ENCODE results near the gene NHEJ1. TPM values are rescaled to one million over a fixed set of nuclear protein-coding genes. Genes with fewer than 3 reads are reported as not detected.

NHEJ1 gene
- total and polyA plus RNA-seq, 2 of the 13 experiments (the other 11 are each of a cell fraction or from before 2014, with no cell fraction given) = 30.0 to 30.7 TPM

- TF ChIP-seq, protein P1, sequence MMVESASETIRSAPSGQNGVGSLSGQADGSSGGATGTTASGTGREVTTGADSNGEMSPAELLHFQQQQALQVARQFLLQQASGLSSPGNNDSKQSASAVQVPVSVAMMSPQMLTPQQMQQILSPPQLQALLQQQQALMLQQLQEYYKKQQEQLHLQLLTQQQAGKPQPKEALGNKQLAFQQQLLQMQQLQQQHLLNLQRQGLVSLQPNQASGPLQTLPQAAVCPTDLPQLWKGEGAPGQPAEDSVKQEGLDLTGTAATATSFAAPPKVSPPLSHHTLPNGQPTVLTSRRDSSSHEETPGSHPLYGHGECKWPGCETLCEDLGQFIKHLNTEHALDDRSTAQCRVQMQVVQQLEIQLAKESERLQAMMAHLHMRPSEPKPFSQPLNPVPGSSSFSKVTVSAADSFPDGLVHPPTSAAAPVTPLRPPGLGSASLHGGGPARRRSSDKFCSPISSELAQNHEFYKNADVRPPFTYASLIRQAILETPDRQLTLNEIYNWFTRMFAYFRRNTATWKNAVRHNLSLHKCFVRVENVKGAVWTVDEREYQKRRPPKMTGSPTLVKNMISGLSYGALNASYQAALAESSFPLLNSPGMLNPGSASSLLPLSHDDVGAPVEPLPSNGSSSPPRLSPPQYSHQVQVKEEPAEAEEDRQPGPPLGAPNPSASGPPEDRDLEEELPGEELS (CRISPR knock-in tag; IDR thresholded peaks at IDR 0.05) = peak; percentile 76
- TF ChIP-seq ZNF180 (CRISPR knock-in tag; IDR thresholded peaks at IDR 0.05; ENCODE audit: borderline replicate concordance, low read depth) = peak; percentile 43; the same call in 1 of the 2 replicates
- no peak for TF ChIP-seq ZNF468 (CRISPR knock-in tag; IDR thresholded peaks at IDR 0.05)
- TF ChIP-seq, protein P2, sequence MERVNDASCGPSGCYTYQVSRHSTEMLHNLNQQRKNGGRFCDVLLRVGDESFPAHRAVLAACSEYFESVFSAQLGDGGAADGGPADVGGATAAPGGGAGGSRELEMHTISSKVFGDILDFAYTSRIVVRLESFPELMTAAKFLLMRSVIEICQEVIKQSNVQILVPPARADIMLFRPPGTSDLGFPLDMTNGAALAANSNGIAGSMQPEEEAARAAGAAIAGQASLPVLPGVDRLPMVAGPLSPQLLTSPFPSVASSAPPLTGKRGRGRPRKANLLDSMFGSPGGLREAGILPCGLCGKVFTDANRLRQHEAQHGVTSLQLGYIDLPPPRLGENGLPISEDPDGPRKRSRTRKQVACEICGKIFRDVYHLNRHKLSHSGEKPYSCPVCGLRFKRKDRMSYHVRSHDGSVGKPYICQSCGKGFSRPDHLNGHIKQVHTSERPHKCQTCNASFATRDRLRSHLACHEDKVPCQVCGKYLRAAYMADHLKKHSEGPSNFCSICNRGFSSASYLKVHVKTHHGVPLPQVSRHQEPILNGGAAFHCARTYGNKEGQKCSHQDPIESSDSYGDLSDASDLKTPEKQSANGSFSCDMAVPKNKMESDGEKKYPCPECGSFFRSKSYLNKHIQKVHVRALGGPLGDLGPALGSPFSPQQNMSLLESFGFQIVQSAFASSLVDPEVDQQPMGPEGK (CRISPR knock-in tag; IDR thresholded peaks at IDR 0.05) = peak; percentile 75
- no peak for TF ChIP-seq ZNF354B (CRISPR knock-in tag; IDR thresholded peaks at IDR 0.05)
- TF ChIP-seq, protein P3, sequence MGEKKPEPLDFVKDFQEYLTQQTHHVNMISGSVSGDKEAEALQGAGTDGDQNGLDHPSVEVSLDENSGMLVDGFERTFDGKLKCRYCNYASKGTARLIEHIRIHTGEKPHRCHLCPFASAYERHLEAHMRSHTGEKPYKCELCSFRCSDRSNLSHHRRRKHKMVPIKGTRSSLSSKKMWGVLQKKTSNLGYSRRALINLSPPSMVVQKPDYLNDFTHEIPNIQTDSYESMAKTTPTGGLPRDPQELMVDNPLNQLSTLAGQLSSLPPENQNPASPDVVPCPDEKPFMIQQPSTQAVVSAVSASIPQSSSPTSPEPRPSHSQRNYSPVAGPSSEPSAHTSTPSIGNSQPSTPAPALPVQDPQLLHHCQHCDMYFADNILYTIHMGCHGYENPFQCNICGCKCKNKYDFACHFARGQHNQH (CRISPR knock-in tag; IDR thresholded peaks at IDR 0.05) = peak; percentile 62; the same call in 1 of the 2 replicates
- no peak for TF ChIP-seq NFYB (CRISPR knock-in tag; IDR thresholded peaks at IDR 0.05)
- TF ChIP-seq, protein P4, sequence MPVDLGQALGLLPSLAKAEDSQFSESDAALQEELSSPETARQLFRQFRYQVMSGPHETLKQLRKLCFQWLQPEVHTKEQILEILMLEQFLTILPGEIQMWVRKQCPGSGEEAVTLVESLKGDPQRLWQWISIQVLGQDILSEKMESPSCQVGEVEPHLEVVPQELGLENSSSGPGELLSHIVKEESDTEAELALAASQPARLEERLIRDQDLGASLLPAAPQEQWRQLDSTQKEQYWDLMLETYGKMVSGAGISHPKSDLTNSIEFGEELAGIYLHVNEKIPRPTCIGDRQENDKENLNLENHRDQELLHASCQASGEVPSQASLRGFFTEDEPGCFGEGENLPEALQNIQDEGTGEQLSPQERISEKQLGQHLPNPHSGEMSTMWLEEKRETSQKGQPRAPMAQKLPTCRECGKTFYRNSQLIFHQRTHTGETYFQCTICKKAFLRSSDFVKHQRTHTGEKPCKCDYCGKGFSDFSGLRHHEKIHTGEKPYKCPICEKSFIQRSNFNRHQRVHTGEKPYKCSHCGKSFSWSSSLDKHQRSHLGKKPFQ (CRISPR knock-in tag; IDR thresholded peaks at IDR 0.05; ENCODE audit: insufficient replicate concordance) = peak; percentile 91
- TF ChIP-seq, protein P5, sequence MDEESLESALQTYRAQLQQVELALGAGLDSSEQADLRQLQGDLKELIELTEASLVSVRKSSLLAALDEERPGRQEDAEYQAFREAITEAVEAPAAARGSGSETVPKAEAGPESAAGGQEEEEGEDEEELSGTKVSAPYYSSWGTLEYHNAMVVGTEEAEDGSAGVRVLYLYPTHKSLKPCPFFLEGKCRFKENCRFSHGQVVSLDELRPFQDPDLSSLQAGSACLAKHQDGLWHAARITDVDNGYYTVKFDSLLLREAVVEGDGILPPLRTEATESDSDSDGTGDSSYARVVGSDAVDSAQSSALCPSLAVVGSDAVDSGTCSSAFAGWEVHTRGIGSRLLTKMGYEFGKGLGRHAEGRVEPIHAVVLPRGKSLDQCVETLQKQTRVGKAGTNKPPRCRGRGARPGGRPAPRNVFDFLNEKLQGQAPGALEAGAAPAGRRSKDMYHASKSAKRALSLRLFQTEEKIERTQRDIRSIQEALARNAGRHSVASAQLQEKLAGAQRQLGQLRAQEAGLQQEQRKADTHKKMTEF (CRISPR knock-in tag; IDR thresholded peaks at IDR 0.05) = peak; percentile 56
- TF ChIP-seq, protein P6, sequence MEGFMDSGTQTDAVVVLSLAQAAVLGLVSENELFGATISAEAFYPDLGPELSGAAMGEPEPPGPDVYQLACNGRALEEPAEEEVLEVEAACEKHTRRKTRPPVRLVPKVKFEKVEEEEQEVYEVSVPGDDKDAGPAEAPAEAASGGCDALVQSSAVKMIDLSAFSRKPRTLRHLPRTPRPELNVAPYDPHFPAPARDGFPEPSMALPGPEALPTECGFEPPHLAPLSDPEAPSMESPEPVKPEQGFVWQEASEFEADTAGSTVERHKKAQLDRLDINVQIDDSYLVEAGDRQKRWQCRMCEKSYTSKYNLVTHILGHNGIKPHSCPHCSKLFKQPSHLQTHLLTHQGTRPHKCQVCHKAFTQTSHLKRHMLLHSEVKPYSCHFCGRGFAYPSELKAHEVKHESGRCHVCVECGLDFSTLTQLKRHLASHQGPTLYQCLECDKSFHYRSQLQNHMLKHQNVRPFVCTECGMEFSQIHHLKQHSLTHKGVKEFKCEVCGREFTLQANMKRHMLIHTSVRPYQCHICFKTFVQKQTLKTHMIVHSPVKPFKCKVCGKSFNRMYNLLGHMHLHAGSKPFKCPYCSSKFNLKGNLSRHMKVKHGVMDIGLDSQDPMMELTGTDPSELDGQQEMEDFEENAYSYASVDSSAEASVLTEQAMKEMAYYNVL (CRISPR knock-in tag; IDR thresholded peaks at IDR 0.05; ENCODE audit: borderline replicate concordance) = no peak; the same call in 1 of the 2 replicates
- no peak for TF ChIP-seq MATR3 (CRISPR knock-in tag; IDR thresholded peaks at IDR 0.05)
- no peak for TF ChIP-seq MAFG (CRISPR knock-in tag; IDR thresholded peaks at IDR 0.05)
- TF ChIP-seq, protein P7, sequence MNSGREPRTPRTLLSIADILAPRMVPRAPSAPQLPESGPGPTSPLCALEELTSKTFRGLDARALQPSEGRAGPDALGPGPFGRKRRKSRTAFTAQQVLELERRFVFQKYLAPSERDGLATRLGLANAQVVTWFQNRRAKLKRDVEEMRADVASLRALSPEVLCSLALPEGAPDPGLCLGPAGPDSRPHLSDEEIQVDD (CRISPR knock-in tag; IDR thresholded peaks at IDR 0.05; ENCODE audit: borderline replicate concordance) = no peak
- TF ChIP-seq ZNF121 (CRISPR knock-in tag; IDR thresholded peaks at IDR 0.05) = peak; percentile 77
These were observed 47.5 kb upstream of the NHEJ1 start (continued) for GRCh38 chr2:219207884-219208740.

Measured in HepG2 (cell line).